ENCODE results near the gene SOCS2.
"Not testable (repeated sequence)": the region's sequence is repeated elsewhere in the genome, so short reads cannot be mapped to it uniquely, and the experiment has no call there.

SOCS2 gene

GRCh38 chr12:93595351-93595750 is 22.9 kb downstream of the SOCS2 start:
- no peak for DNase-seq

GRCh38 chr12:93597608-93598007 is 25.1 kb downstream of the SOCS2 start:
- no peak for DNase-seq

- DNase-seq, result no peak
These were observed 26.7 kb downstream of the SOCS2 start for GRCh38 chr12:93599192-93599591.

GRCh38 chr12:93601591-93601990 is 29.1 kb downstream of the SOCS2 start:
- DNase-seq, result no peak

- DNase-seq, result no peak
These were observed 30.6 kb downstream of the SOCS2 start for GRCh38 chr12:93602897-93603668.

- DNase-seq, result no peak
These were observed 31.3 kb downstream of the SOCS2 start for GRCh38 chr12:93603762-93604161.

- no peak for DNase-seq
These were observed 35.8 kb downstream of the SOCS2 start for GRCh38 chr12:93608313-93608712.

- no peak for DNase-seq
These were observed 37.1 kb downstream of the SOCS2 start for GRCh38 chr12:93609281-93610192.

GRCh38 chr12:93612776-93613175 is 40.3 kb downstream of the SOCS2 start:
- no peak for DNase-seq

- DNase-seq, result no peak
These were observed 42.6 kb downstream of the SOCS2 start for GRCh38 chr12:93614917-93615596.

GRCh38 chr12:93616584-93617101 is 44.2 kb downstream of the SOCS2 start:
- no peak for DNase-seq

- DNase-seq, result no peak
These were observed 46.5 kb downstream of the SOCS2 start for GRCh38 chr12:93618891-93619410.

GRCh38 chr12:93621986-93622385 is 49.5 kb downstream of the SOCS2 start:
- DNase-seq, result no peak

GRCh38 chr12:93622485-93622884 is 50.0 kb downstream of the SOCS2 start:
- DNase-seq, result no peak

GRCh38 chr12:93624595-93625294 is 52.3 kb downstream of the SOCS2 start:
- no peak for DNase-seq

- not testable (repeated sequence) for DNase-seq
These were observed 52.8 kb downstream of the SOCS2 start for GRCh38 chr12:93625295-93625645.

GRCh38 chr12:93626160-93626559 is 53.7 kb downstream of the SOCS2 start:
- DNase-seq, result no peak

Data from activated naive CD4-positive, alpha-beta T cell treated with Interleukin-2 at 50 U/mL for 16 hours (primary cell).